B cell (primary cell): ENCODE data around the gene TMED1. TPM values are rescaled to one million over a fixed set of nuclear protein-coding genes. Genes with fewer than 3 reads are reported as not detected.

Experiments used
- ATAC-seq: fragments of 200-7000 bp; cut with Tn5 transposase; one replicate; pipeline ENCODE4 v1.10.0; 2021; ENCODE audit warnings: low read depth, mild to moderate bottlenecking, moderate number of reproducible peaks, moderate library complexity
- CTCF ChIA-PET: fragments of 350-600 bp; sonication (Branson Sonifier 250); formaldehyde crosslinking; loops from one replicate; lab custom pipeline; 2021; ENCODE audit warnings: antibody characterized with exemption, inconsistent platforms; lab: Charles Lee
- POLR2A ChIA-PET: fragments of 350-600 bp; sonication (Branson Sonifier 250); formaldehyde crosslinking; loops from one replicate; lab custom pipeline; 2021; ENCODE audit warnings: antibody characterized with exemption; lab: Charles Lee
- DNase-seq: peaks from one replicate; pipeline ENCODE4 v3.0.0; 2013
- H2AFZ ChIP-seq: 2 replicates; pipeline ENCODE4 v1.6.1; 2012; ENCODE audit warnings: mild to moderate bottlenecking, low read depth, low read length; ENCODE audit not compliant: insufficient read depth, poor library complexity, severe bottlenecking
- H3K27ac ChIP-seq, 2 donors: 1 replicate in 1 of 2; 2 replicates in 1 of 2; pipeline ENCODE4 v1.5.1; 2012 to 2013; ENCODE audit warnings: low read length in 2 of 2, mild to moderate bottlenecking in 2 of 2, moderate library complexity in 1 of 2
- H3K27me3 ChIP-seq, 4 experiments: fragments of 200-600 bp in 1 of 4; sonication (generic) in 1 of 4; replicated peaks in 1 of 4; 1 replicate in 2 of 4; 2 replicates in 2 of 4; pipeline versions ENCODE4 v1.6.1 to v1.7.0; 2013 to 2016; ENCODE audit warnings: low read length in 3 of 4, mild to moderate bottlenecking in 2 of 4, mixed read lengths in 1 of 4, moderate library complexity in 1 of 4; ENCODE audit not compliant: insufficient read depth in 4 of 4, control insufficient read depth in 3 of 4; ENCODE audit errors: control extremely low read depth in 1 of 4
- H3K36me3 ChIP-seq, 2 experiments: replicated peaks in 1 of 2; 1 replicate in 1 of 2; 2 replicates in 1 of 2; pipeline versions ENCODE4 v1.6.1 to v1.7.1; 2013; ENCODE audit warnings: low read length in 1 of 2; ENCODE audit not compliant: insufficient read depth in 2 of 2, control insufficient read depth in 1 of 2; ENCODE audit errors: control extremely low read depth in 1 of 2, extremely low read depth in 1 of 2
- H3K4me1 ChIP-seq, 2 donors: fragments of 200-600 bp in 1 of 2; sonication (generic) in 1 of 2; 1 replicate in 1 of 2; 2 replicates in 1 of 2; pipeline versions ENCODE4 v1.5.1 to v1.6.1; 2013 to 2017; ENCODE audit warnings: low read length in 2 of 2; ENCODE audit not compliant: control insufficient read depth in 2 of 2, insufficient read depth in 2 of 2
- H3K4me2 ChIP-seq: replicated peaks from 2 replicates; pipeline ENCODE3; 2012; ENCODE audit warnings: mild to moderate bottlenecking, low read depth, low read length; ENCODE audit not compliant: poor library complexity, severe bottlenecking
- H3K4me3 ChIP-seq, 5 experiments: fragments of 200-600 bp in 1 of 5; sonication (generic) in 1 of 5; 1 replicate in 3 of 5; 2 replicates in 2 of 5; pipeline versions ENCODE4 v1.5.1 to v1.7.0; 2011 to 2016; ENCODE audit warnings: low read length in 4 of 5, mild to moderate bottlenecking in 4 of 5, low read depth in 2 of 5, control low read depth in 1 of 5, moderate library complexity in 1 of 5; ENCODE audit not compliant: insufficient read depth in 1 of 5; ENCODE audit errors: control extremely low read depth in 1 of 5, extremely low read depth in 1 of 5
- H3K79me2 ChIP-seq: fragments of 200-600 bp; sonication (generic); one replicate; pipeline ENCODE4 v1.6.0; 2016; ENCODE audit warnings: low read length; ENCODE audit not compliant: control insufficient read depth, insufficient read depth
- H3K9ac ChIP-seq: fragments of 200-600 bp; sonication (generic); 2 replicates; pipeline ENCODE4 v1.6.1; 2017; ENCODE audit warnings: mild to moderate bottlenecking, low read length, moderate library complexity
- H3K9me3 ChIP-seq, 3 donors: one replicate each; pipeline versions ENCODE4 v1.6.1 to v1.7.1; 2013; ENCODE audit warnings: low read length in 2 of 3; ENCODE audit not compliant: control insufficient read depth in 2 of 3, insufficient read depth in 1 of 3; ENCODE audit errors: control extremely low read depth in 1 of 3
- H4K20me1 ChIP-seq: 2 replicates; pipeline ENCODE4 v1.6.0; 2012; ENCODE audit warnings: mild to moderate bottlenecking, low read length; ENCODE audit not compliant: insufficient read depth, control insufficient read depth, poor library complexity, severe bottlenecking
- H3K27ac Mint-ChIP-seq: one replicate; pipeline ENCODE4 v1.8.0; 2021; ENCODE audit warnings: mixed read lengths
- H3K27me3 Mint-ChIP-seq: one replicate; pipeline ENCODE4 v1.8.0; 2021; ENCODE audit warnings: mixed read lengths
- H3K4me1 Mint-ChIP-seq: one replicate; pipeline ENCODE4 v1.8.0; 2021; ENCODE audit warnings: mixed read lengths
- H3K4me3 Mint-ChIP-seq: one replicate; pipeline ENCODE4 v1.8.0; 2021; ENCODE audit warnings: mixed read lengths
- H3K9me3 Mint-ChIP-seq: one replicate; pipeline ENCODE4 v1.8.0; 2022; ENCODE audit warnings: mixed read lengths; ENCODE audit not compliant: insufficient read depth
- EZH2 ChIP-seq: IDR thresholded peaks from 2 replicates; pipeline ENCODE4 v1.6.1; 2012; ENCODE audit warnings: borderline replicate concordance, low read depth, mild to moderate bottlenecking, moderate library complexity, low read length; ENCODE audit not compliant: insufficient read depth, poor library complexity, severe bottlenecking
- WGBS: methylation state at CpG from one replicate; pipeline ENCODE4 v1.1.5; 2013; ENCODE audit warnings: missing lambda C conversion rate; ENCODE audit not compliant: insufficient coverage; 5-methylcytosine and 5-hydroxymethylcytosine counted together
- intact Hi-C: fragments of 100-400 bp; cut with micrococcal nuclease; formaldehyde crosslinking; loops from one replicate; pipeline ENCODE4 v1.10.0; 2022
- polyA plus RNA-seq: library from polyadenylated mRNA; depleted of rRNA; stranded (reverse); fragments of >200 nt; gene quantifications from 2 replicates; pipeline ENCODE4 v1.2.3, GENCODE V29; 2012
- total RNA-seq, 2 donors: library from RNA; stranded (reverse); fragments of 120-200 nt in 1 of 2; gene quantifications; 1 replicate in 1 of 2; 2 replicates in 1 of 2; pipeline versions ENCODE4 v1.2.3 to v1.2.4, GENCODE V29; 2013 to 2022
- TF ChIP-seq, protein P1 (sequence below): fragments of 200-600 bp; IDR thresholded peaks from one replicate; pipeline ENCODE4 v1.8.0; 2022; ENCODE audit warnings: antibody characterized with exemption, mild to moderate bottlenecking

Gene TMED1
- total and polyA plus RNA-seq, 2 donors (not counting 1 experiment from before 2014, with no cell fraction given), result 10.8 to 14.7 TPM

DNA sequence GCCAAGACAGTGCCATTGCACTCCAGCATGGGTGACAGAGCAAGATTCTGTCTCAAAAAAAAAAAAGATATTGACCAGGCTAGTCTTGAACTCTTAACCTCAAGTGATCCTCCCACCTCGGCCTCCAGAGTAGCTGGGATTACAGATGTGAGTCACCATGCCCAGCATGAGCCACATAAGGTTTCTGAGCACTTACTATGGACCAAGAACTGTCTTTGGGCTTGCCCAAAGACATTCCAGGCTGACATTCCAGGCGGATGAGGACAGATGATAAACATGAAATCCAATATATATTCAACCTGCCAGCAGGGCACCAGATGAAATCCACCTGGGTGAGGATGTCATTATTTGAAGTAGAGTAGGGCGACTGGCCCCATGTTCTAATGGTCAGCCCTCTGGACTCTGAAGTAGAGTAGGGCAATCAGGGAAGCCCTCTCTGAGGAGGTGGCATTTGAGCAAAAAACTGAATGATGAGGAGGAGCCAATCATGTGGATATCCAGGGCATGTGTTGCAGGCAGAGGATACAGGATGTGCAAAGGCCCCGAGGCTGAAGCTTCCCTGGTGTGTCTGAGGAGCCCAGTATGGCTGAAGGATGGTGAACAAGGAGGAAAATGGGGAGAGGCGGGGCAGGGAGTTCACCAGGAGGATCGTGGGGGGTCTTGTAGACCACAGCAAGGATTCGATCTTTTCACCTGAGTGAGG is 16.2 kb upstream of the TMED1 start:
- H3K79me2 ChIP-seq, result no peaks in the 10 kb centered on the region
- ATAC-seq (no peak), DNase-seq (no peak)
- H3K4me1 ChIP-seq, result peaks cover 4 to 5% of the 10 kb centered on the region in 2 donors
- TF ChIP-seq, protein P1, sequence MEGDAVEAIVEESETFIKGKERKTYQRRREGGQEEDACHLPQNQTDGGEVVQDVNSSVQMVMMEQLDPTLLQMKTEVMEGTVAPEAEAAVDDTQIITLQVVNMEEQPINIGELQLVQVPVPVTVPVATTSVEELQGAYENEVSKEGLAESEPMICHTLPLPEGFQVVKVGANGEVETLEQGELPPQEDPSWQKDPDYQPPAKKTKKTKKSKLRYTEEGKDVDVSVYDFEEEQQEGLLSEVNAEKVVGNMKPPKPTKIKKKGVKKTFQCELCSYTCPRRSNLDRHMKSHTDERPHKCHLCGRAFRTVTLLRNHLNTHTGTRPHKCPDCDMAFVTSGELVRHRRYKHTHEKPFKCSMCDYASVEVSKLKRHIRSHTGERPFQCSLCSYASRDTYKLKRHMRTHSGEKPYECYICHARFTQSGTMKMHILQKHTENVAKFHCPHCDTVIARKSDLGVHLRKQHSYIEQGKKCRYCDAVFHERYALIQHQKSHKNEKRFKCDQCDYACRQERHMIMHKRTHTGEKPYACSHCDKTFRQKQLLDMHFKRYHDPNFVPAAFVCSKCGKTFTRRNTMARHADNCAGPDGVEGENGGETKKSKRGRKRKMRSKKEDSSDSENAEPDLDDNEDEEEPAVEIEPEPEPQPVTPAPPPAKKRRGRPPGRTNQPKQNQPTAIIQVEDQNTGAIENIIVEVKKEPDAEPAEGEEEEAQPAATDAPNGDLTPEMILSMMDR, result no peak
- TF ChIP-seq EZH2, result no peak
- intact Hi-C loops, result no loop called here
- peaks cover 0 to 10% (median 0%) of the 10 kb centered on the region in 4 experiments for H3K27me3 ChIP-seq
- Mint-ChIP-seq H3K9me3 (no peaks in the 10 kb centered on the region), H3K4me1 (peaks cover 3% of the 10 kb centered on the region), H3K27me3 (peaks cover 5% of the 10 kb centered on the region), H3K27ac (no peak overlapping the region), H3K4me3 (no peak overlapping the region)
- H2AFZ ChIP-seq, result no peak overlapping the region
- H4K20me1 ChIP-seq, result no peaks in the 10 kb centered on the region
- ChIA-PET POLR2A (no interaction called here), CTCF (no interaction called here)
- no peaks in the 10 kb centered on the region for H3K36me3 ChIP-seq
- H3K4me2 ChIP-seq, result no peak overlapping the region
- no peak overlapping the region for H3K27ac ChIP-seq
- no peak overlapping the region for H3K9ac ChIP-seq
- H3K4me3 ChIP-seq, result no peak overlapping the region
- 82% methylated on average over 5 of the region's 7 CpGs for WGBS
- peaks cover 0 to 20% (median 0%) of the 10 kb centered on the region in 3 donors for H3K9me3 ChIP-seq

DNA sequence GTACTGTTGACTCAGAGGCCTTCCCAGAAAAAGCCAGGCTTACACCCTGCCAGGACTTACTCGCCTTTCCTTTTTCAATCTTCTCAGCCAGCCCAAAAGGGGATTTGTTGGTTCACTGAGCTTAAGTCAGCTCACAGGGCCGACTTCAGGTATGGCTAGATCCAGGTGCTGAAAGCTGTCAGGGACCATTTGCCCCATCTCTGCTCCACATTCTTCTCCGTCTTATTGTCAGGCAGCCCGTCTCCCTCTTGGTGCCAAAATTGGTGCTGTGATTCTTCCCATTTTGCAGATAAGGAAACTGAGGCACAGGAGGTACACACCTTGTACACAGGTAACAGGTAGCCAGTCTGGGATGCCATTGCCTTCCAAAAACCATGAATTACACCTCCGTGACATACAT is 14.6 kb upstream of the TMED1 start:
- Histone ChIP-seq H2AFZ (no peak overlapping the region), H3K36me3 (no peaks in the 10 kb centered on the region), H3K79me2 (no peaks in the 10 kb centered on the region), H3K27me3 (peaks cover 0 to 13% (median 0%) of the 10 kb centered on the region in 4 experiments), H3K4me3 (no peak overlapping the region), H3K9ac (no peak overlapping the region), H3K4me1 (peaks cover 4 to 5% of the 10 kb centered on the region in 2 donors), H3K4me2 (no peak overlapping the region), H4K20me1 (no peaks in the 10 kb centered on the region), H3K9me3 (peaks cover 4 to 29% (median 11%) of the 10 kb centered on the region in 3 donors), H3K27ac (no peak overlapping the region)
- Mint-ChIP-seq H3K9me3 (peaks cover 4% of the 10 kb centered on the region), H3K4me1 (peaks cover 3% of the 10 kb centered on the region), H3K27ac (no peak overlapping the region), H3K4me3 (no peak overlapping the region), H3K27me3 (peaks cover 8% of the 10 kb centered on the region)
- CTCF ChIA-PET, result interaction anchor here (1.5 kb wide), 1 partner anchor 13 kb away, joined by 7 read pairs; no protein-coding TSS in a partner anchor
- TF ChIP-seq, protein P1, result no peak
- no peak for TF ChIP-seq EZH2
- no peak for ATAC-seq
- no peak for DNase-seq
- intact Hi-C loops, result no loop called here
- POLR2A ChIA-PET, result no interaction called here
- WGBS, result 93% methylated on average over 4 of the region's 5 CpGs
